ENCODE measurements around the gene DDX10. TPM values are rescaled to one million over a fixed set of nuclear protein-coding genes. Genes with fewer than 3 reads are reported as not detected.

DDX10 gene
- total and polyA plus RNA-seq, 2 of the 8 experiments (the other 6 are each of a cell fraction or from before 2014, with no cell fraction given), result 49.2 to 52.2 TPM

DNA sequence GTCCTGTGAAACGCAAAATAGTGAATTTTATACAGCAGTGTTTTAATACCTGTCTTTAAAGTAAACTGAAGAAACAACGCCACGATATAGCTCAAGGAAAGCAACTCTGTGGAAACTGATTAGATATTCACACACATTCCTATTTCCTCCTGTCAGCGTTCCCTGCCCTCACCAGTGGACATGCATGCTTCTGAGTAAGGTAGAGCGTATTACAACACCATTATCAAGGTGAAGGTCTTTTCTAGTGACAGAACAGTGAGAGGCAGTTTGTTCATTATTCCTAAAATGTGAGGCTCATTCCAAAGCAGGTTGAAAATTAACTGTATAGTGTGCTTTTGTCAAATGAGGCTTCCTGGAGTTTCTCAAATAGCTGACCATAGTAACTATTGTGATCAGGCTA, 153.1 kb downstream of the DDX10 start (continued):
- TF ChIP-seq, protein P1, sequence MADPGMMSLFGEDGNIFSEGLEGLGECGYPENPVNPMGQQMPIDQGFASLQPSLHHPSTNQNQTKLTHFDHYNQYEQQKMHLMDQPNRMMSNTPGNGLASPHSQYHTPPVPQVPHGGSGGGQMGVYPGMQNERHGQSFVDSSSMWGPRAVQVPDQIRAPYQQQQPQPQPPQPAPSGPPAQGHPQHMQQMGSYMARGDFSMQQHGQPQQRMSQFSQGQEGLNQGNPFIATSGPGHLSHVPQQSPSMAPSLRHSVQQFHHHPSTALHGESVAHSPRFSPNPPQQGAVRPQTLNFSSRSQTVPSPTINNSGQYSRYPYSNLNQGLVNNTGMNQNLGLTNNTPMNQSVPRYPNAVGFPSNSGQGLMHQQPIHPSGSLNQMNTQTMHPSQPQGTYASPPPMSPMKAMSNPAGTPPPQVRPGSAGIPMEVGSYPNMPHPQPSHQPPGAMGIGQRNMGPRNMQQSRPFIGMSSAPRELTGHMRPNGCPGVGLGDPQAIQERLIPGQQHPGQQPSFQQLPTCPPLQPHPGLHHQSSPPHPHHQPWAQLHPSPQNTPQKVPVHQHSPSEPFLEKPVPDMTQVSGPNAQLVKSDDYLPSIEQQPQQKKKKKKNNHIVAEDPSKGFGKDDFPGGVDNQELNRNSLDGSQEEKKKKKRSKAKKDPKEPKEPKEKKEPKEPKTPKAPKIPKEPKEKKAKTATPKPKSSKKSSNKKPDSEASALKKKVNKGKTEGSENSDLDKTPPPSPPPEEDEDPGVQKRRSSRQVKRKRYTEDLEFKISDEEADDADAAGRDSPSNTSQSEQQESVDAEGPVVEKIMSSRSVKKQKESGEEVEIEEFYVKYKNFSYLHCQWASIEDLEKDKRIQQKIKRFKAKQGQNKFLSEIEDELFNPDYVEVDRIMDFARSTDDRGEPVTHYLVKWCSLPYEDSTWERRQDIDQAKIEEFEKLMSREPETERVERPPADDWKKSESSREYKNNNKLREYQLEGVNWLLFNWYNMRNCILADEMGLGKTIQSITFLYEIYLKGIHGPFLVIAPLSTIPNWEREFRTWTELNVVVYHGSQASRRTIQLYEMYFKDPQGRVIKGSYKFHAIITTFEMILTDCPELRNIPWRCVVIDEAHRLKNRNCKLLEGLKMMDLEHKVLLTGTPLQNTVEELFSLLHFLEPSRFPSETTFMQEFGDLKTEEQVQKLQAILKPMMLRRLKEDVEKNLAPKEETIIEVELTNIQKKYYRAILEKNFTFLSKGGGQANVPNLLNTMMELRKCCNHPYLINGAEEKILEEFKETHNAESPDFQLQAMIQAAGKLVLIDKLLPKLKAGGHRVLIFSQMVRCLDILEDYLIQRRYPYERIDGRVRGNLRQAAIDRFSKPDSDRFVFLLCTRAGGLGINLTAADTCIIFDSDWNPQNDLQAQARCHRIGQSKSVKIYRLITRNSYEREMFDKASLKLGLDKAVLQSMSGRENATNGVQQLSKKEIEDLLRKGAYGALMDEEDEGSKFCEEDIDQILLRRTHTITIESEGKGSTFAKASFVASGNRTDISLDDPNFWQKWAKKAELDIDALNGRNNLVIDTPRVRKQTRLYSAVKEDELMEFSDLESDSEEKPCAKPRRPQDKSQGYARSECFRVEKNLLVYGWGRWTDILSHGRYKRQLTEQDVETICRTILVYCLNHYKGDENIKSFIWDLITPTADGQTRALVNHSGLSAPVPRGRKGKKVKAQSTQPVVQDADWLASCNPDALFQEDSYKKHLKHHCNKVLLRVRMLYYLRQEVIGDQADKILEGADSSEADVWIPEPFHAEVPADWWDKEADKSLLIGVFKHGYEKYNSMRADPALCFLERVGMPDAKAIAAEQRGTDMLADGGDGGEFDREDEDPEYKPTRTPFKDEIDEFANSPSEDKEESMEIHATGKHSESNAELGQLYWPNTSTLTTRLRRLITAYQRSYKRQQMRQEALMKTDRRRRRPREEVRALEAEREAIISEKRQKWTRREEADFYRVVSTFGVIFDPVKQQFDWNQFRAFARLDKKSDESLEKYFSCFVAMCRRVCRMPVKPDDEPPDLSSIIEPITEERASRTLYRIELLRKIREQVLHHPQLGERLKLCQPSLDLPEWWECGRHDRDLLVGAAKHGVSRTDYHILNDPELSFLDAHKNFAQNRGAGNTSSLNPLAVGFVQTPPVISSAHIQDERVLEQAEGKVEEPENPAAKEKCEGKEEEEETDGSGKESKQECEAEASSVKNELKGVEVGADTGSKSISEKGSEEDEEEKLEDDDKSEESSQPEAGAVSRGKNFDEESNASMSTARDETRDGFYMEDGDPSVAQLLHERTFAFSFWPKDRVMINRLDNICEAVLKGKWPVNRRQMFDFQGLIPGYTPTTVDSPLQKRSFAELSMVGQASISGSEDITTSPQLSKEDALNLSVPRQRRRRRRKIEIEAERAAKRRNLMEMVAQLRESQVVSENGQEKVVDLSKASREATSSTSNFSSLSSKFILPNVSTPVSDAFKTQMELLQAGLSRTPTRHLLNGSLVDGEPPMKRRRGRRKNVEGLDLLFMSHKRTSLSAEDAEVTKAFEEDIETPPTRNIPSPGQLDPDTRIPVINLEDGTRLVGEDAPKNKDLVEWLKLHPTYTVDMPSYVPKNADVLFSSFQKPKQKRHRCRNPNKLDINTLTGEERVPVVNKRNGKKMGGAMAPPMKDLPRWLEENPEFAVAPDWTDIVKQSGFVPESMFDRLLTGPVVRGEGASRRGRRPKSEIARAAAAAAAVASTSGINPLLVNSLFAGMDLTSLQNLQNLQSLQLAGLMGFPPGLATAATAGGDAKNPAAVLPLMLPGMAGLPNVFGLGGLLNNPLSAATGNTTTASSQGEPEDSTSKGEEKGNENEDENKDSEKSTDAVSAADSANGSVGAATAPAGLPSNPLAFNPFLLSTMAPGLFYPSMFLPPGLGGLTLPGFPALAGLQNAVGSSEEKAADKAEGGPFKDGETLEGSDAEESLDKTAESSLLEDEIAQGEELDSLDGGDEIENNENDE (IDR thresholded peaks at IDR 0.05; ENCODE audit: insufficient replicate concordance, low read length), result no peak
- TF ChIP-seq GTF2F1 (IDR thresholded peaks at IDR 0.05; ENCODE audit: borderline replicate concordance, low read depth, low read length) (no peak), TAF7 (optimal IDR thresholded peaks at IDR 0.05; ENCODE audit: borderline replicate concordance, low read depth, low read length) (no peak), KDM5A (IDR thresholded peaks at IDR 0.05; ENCODE audit: low read length) (no peak), PHF8 (conservative IDR thresholded peaks at IDR 0.05; ENCODE audit: low read depth, low read length) (no peak), SIN3A (conservative IDR thresholded peaks at IDR 0.05 in 1 of 2, IDR thresholded peaks at IDR 0.05 in 1 of 2; ENCODE audit: low read depth in 1 of 2, low read length in 2 of 2) (no peak), SRF (IDR thresholded peaks at IDR 0.05; ENCODE audit: low read depth, low read length) (no peak), ZNF274 (IDR thresholded peaks at IDR 0.05; ENCODE audit: borderline replicate concordance, extremely low read depth, low read length) (no peak), RBBP5 (IDR thresholded peaks at IDR 0.05; ENCODE audit: borderline replicate concordance, low read depth, low read length) (no peak), CBX5 (IDR thresholded peaks at IDR 0.05; ENCODE audit: low read depth, low read length) (no peak), RAD21 (IDR thresholded peaks at IDR 0.05 in 1 of 2, conservative IDR thresholded peaks at IDR 0.05 in 1 of 2; ENCODE audit: low read depth in 2 of 2, low read length in 2 of 2) (no peak)

Measured in H1 (cell line).